ENCODE measurements around the gene LENEP.

LENEP gene

GRCh38 chr1:154999571-155000410, 6.4 kb downstream of the LENEP start:
- DNase-seq (ENCODE audit: low read depth in 1 of 2, low spot score in 1 of 2), result peak; percentile 59 to 87
- in situ Hi-C loops (cut with HindIII; ENCODE audit: low pct_unique_long_range_greater_than_20kb, low sequenced_read_pairs), result no loop called here
- TF ChIP-seq JUND (IDR thresholded peaks at IDR 0.05; ENCODE audit: low read depth), result no peak

- TF ChIP-seq JUND (IDR thresholded peaks at IDR 0.05; ENCODE audit: low read depth), result no peak
- DNase-seq (ENCODE audit: low read depth in 1 of 2, low spot score in 1 of 2), result no peak
- in situ Hi-C loops (cut with HindIII; ENCODE audit: low pct_unique_long_range_greater_than_20kb, low sequenced_read_pairs), result no loop called here
Observed at GRCh38 chr1:155000411-155000725, 7.0 kb downstream of the LENEP start.

GRCh38 chr1:155000726-155001424, 7.5 kb downstream of the LENEP start:
- in situ Hi-C loops (cut with HindIII; ENCODE audit: low pct_unique_long_range_greater_than_20kb, low sequenced_read_pairs), result no loop called here
- DNase-seq (ENCODE audit: low read depth in 1 of 2, low spot score in 1 of 2), result peak; percentile 87 to 100
- no peak; the same call in none of the 2 replicates for TF ChIP-seq JUND (IDR thresholded peaks at IDR 0.05; ENCODE audit: low read depth)

GRCh38 chr1:155001425-155001674, 8.0 kb downstream of the LENEP start:
- in situ Hi-C loops (cut with HindIII; ENCODE audit: low pct_unique_long_range_greater_than_20kb, low sequenced_read_pairs), result no loop called here
- no peak for DNase-seq (ENCODE audit: low read depth in 1 of 2, low spot score in 1 of 2)
- no peak for TF ChIP-seq JUND (IDR thresholded peaks at IDR 0.05; ENCODE audit: low read depth)

GRCh38 chr1:155001675-155002463, 8.5 kb downstream of the LENEP start:
- peak; percentile 97 to 100 for DNase-seq (ENCODE audit: low read depth in 1 of 2, low spot score in 1 of 2)
- no peak for TF ChIP-seq JUND (IDR thresholded peaks at IDR 0.05; ENCODE audit: low read depth)
- in situ Hi-C loops (cut with HindIII; ENCODE audit: low pct_unique_long_range_greater_than_20kb, low sequenced_read_pairs), result no loop called here

- DNase-seq (ENCODE audit: low read depth in 1 of 2, low spot score in 1 of 2), result peak in 1 of 2 experiments; percentile 73
- in situ Hi-C loops (cut with HindIII; ENCODE audit: low pct_unique_long_range_greater_than_20kb, low sequenced_read_pairs), result no loop called here
Observed at GRCh38 chr1:155002464-155003226, 9.3 kb downstream of the LENEP start, which contains the start of gene ZBTB7B. Gene ZBTB7B (plus strand): TSS chr1:155002802. CDS start chr1:155014661, 11,859 bp downstream.

DNA sequence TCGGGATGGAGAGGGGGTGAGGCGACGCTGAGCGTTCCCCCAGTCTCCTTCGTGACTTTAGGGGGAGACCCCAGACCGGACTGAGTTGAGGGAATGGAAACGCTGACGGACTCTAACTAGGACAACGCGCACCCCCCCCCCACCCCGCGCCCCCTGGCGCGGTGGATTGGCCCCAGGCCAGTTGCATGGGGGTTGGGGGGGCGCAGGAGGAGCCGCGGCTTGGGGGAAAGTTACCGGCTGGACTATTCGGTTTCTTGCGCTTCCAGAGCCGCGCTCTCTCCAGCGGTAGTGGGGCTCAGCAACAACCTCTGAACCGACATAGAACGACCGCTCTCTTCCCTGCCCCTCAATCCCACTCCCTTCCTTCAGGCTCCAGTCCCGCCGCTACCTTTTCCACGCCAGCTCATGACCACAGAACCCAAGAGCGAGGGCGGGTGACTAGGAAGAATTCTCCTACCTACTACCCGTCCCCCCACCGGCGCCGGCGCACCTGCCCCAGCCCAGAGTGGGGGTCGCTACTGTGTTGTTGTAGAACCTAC, 9.9 kb downstream of the LENEP start:
- no peak for TF ChIP-seq JUND (IDR thresholded peaks at IDR 0.05; ENCODE audit: low read depth)
- no peak for DNase-seq (ENCODE audit: low read depth in 1 of 2, low spot score in 1 of 2)
- in situ Hi-C loops (cut with HindIII; ENCODE audit: low pct_unique_long_range_greater_than_20kb, low sequenced_read_pairs), result no loop called here

More at GRCh38 chr1:155002464-155003226, 9.3 kb downstream of the LENEP start, which contains the start of gene ZBTB7B:
- TF ChIP-seq JUND (IDR thresholded peaks at IDR 0.05; ENCODE audit: low read depth), result no peak

GRCh38 chr1:155003766-155004351, 10.5 kb downstream of the LENEP start:
- TF ChIP-seq JUND (IDR thresholded peaks at IDR 0.05; ENCODE audit: low read depth), result no peak
- in situ Hi-C loops (cut with HindIII; ENCODE audit: low pct_unique_long_range_greater_than_20kb, low sequenced_read_pairs), result no loop called here
- DNase-seq (ENCODE audit: low read depth in 1 of 2, low spot score in 1 of 2), result peak in 1 of 2 experiments; percentile 72

- no peak for TF ChIP-seq JUND (IDR thresholded peaks at IDR 0.05; ENCODE audit: low read depth)
- in situ Hi-C loops (cut with HindIII; ENCODE audit: low pct_unique_long_range_greater_than_20kb, low sequenced_read_pairs), result no loop called here
- DNase-seq (ENCODE audit: low read depth in 1 of 2, low spot score in 1 of 2), result no peak
Observed at GRCh38 chr1:155004352-155005075, 11.1 kb downstream of the LENEP start.

- no peak for TF ChIP-seq JUND (IDR thresholded peaks at IDR 0.05; ENCODE audit: low read depth)
- DNase-seq (ENCODE audit: low read depth in 1 of 2, low spot score in 1 of 2), result peak in 1 of 2 experiments; percentile 58
- in situ Hi-C loops (cut with HindIII; ENCODE audit: low pct_unique_long_range_greater_than_20kb, low sequenced_read_pairs), result no loop called here
Observed at GRCh38 chr1:155005076-155006011, 12.0 kb downstream of the LENEP start.
